Prostate gland (tissue), 2 donors: ENCODE results near the gene FAM240B. TPM values are rescaled to one million over a fixed set of nuclear protein-coding genes. Genes with fewer than 3 reads are reported as not detected.

Source experiments
- DNase-seq: peaks from one replicate; pipeline ENCODE4 v3.0.0-alpha.2; 2019; ENCODE audit warnings: low spot score
- H3K27ac ChIP-seq, 2 donors: fragments of 200-600 bp; sonication (generic); 2 replicates each; pipeline ENCODE4 v1.5.1; 2017 to 2019
- H3K27me3 ChIP-seq: fragments of 200-600 bp; sonication (generic); replicated peaks from 2 replicates; pipeline ENCODE4 v1.5.1; 2019; ENCODE audit not compliant: insufficient read depth
- H3K36me3 ChIP-seq, 2 donors: fragments of 200-600 bp; sonication (generic); 1 replicate in 1 of 2; 2 replicates in 1 of 2; pipeline versions ENCODE4 v1.5.1 to v1.8.1; 2017 to 2019
- H3K4me1 ChIP-seq: fragments of 200-600 bp; sonication (generic); replicated peaks from 2 replicates; pipeline ENCODE4 v1.5.1; 2019
- H3K4me3 ChIP-seq, 2 donors: fragments of 200-600 bp; sonication (generic); 2 replicates each; pipeline ENCODE4 v1.5.1; 2017 to 2019
- H3K9me3 ChIP-seq: fragments of 200-600 bp; sonication (generic); 2 replicates; pipeline ENCODE4 v1.5.1; 2017
- CTCF ChIP-seq, 4 experiments: fragments of 200-600 bp in 2 of 4; fragments of 450-650 bp in 2 of 4; sonication (generic) in 2 of 4; IDR thresholded peaks; 1 replicate in 3 of 4; 2 replicates in 1 of 4; pipeline ENCODE4 v1.5.1; 2016 to 2019; ENCODE audit warnings: antibody characterized with exemption in 4 of 4, mild to moderate bottlenecking in 2 of 4, moderate library complexity in 2 of 4
- POLR2A ChIP-seq: fragments of 450-650 bp; IDR thresholded peaks from one replicate; pipeline ENCODE4 v1.6.1; 2016; ENCODE audit warnings: antibody characterized with exemption, mild to moderate bottlenecking
- POLR2AphosphoS5 ChIP-seq: sonication (generic); formaldehyde crosslinking; IDR thresholded peaks from one replicate; pipeline ENCODE4 v1.6.1; 2017; ENCODE audit warnings: antibody characterized with exemption
- WGBS: methylation state at CpG from one replicate; pipeline ENCODE4 v1.1.5; 2018; 5-methylcytosine and 5-hydroxymethylcytosine counted together
- intact Hi-C: fragments of 100-400 bp; cut with DNase I; formaldehyde crosslinking; loops from one replicate; pipeline ENCODE4 v1.14.2; 2022
- total RNA-seq, 2 donors: library from RNA; depleted of rRNA; stranded (reverse); fragments of >200 nt; gene quantifications; one replicate each; pipeline ENCODE4 v1.1.0, GENCODE V29; 2016

Gene FAM240B
- 1 to 10 TPM in 1 of 2 donors, not detected in 1; 2.0 TPM for total RNA-seq

DNA sequence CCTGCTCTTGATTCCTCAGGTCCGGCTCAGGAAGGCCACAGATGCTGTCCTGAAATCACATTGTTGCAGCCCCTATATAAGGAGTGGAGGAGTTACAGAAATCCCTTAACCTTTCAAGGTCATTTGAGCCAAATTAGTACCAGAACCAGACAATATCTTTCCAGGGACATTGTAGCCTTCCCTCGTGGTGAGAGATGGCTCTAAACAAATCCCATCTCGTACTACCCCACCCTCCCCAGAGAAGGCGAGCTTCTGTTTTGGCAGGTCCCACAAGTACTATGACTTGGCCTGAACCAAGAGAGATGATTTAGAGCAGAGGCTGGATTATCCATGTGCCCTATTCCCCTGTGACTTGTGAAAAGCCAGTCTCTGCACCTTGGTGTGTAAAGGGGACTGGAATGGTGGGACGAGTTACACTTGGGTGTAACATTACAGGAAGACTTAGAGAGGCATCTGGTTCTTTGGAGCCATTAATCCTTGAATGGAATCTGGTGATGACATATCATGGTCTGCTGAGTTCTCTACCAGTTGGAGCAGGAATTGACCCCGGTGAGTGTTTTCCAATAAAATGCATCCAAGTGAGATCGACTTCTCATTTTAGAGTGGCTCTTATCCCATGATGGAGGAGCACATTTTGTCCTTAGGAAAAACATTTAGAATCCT is at the start of gene FAM240B:
Gene FAM240B (minus strand): TSS at position 51 of the 663 bp plus-strand sequence. CDS start 16,134 bp downstream, outside the sequence.
- H3K4me1 ChIP-seq: no peaks in the 10 kb centered on the region
- no peaks in the 10 kb centered on the region for H3K36me3 ChIP-seq
- intact Hi-C loops: no loop called here
- H3K4me3 ChIP-seq: no peak within 1 kb of the TSS
- DNase-seq: no peak
- H3K27me3 ChIP-seq: no peaks in the 10 kb centered on the region
- WGBS: 63% methylated on average over 7 of the region's 7 CpGs
- TF ChIP-seq POLR2AphosphoS5 (no peak), POLR2A (no peak), CTCF (IDR thresholded peaks at IDR 0.05) (no peak)
- no peaks in the 10 kb centered on the region for H3K9me3 ChIP-seq
- no peak within 1 kb of the TSS for H3K27ac ChIP-seq

DNA sequence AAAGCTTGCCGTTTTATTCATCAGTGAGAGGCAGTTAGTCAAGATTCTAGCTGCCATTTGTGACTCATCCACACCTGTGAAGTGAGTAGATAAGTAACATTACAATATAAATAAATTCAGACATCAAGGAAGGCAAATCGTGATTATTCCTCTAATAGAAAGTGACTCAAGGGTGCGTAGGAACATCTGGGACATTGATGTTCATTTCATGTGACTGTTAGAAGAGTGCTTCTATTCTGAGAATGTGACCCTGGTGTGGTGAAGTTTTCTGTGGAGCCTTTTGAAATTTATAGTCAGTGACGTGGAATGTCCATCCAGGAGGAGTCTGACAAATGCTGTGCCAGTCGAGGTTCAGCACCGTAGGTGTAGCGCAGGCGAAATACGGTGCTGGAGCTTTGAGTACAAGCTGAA is 48.4 kb upstream of the FAM240B start:
- Histone ChIP-seq H3K36me3 (no peaks in the 10 kb centered on the region), H3K4me1 (no peaks in the 10 kb centered on the region), H3K27me3 (no peaks in the 10 kb centered on the region), H3K4me3 (no peak overlapping the region), H3K9me3 (no peaks in the 10 kb centered on the region), H3K27ac (no peak overlapping the region)
- intact Hi-C loops: no loop called here
- DNase-seq: no peak
- TF ChIP-seq POLR2A: no peak
- no peak for TF ChIP-seq POLR2AphosphoS5
- TF ChIP-seq CTCF (IDR thresholded peaks at IDR 0.05): no peak
- WGBS: 88% methylated on average over 9 of the region's 9 CpGs

- 88% methylated on average over 4 of the region's 4 CpGs for WGBS
- Histone ChIP-seq H3K27me3 (no peaks in the 10 kb centered on the region), H3K9me3 (no peaks in the 10 kb centered on the region), H3K36me3 (no peaks in the 10 kb centered on the region), H3K4me1 (no peaks in the 10 kb centered on the region), H3K27ac (no peak overlapping the region), H3K4me3 (no peak overlapping the region)
- DNase-seq: no peak
- TF ChIP-seq POLR2A: no peak
- TF ChIP-seq CTCF (IDR thresholded peaks at IDR 0.05): no peak
- TF ChIP-seq POLR2AphosphoS5: no peak
- intact Hi-C loops: no loop called here
Observed at GRCh38 chr9:38765101-38765500, 45.2 kb upstream of the FAM240B start.

DNA sequence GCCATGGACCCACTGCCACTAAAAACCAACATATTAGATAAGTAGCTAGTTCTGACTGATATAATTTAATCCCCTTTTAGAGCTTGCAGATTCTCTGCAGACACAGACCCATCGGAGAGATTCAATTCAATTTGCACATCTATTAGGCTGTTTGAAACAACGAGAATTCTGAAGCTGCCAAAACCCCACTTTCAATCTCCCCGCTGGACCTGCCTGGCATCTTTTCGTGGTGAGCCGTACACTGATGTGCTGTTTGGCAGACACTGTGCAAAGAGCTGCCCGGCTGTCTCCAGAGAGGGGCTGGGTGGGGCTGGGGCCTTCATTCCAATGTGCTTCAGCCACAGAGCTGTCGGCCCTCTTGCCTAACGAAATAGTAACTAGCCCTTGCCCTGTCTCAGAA is 42.1 kb upstream of the FAM240B start:
- Histone ChIP-seq H3K27me3 (no peaks in the 10 kb centered on the region), H3K36me3 (no peaks in the 10 kb centered on the region), H3K27ac (no peak overlapping the region), H3K4me3 (no peak overlapping the region), H3K9me3 (no peaks in the 10 kb centered on the region), H3K4me1 (no peaks in the 10 kb centered on the region)
- intact Hi-C loops: no loop called here
- TF ChIP-seq POLR2AphosphoS5 (no peak), POLR2A (no peak), CTCF (IDR thresholded peaks at IDR 0.05) (no peak)
- 36% methylated on average over 8 of the region's 8 CpGs for WGBS
- DNase-seq: no peak

- WGBS: 38% methylated on average over 3 of the region's 3 CpGs
- Histone ChIP-seq H3K36me3 (no peaks in the 10 kb centered on the region), H3K4me1 (no peaks in the 10 kb centered on the region), H3K9me3 (no peaks in the 10 kb centered on the region), H3K27me3 (no peaks in the 10 kb centered on the region), H3K27ac (no peak overlapping the region), H3K4me3 (no peak overlapping the region)
- TF ChIP-seq POLR2AphosphoS5 (no peak), CTCF (IDR thresholded peaks at IDR 0.05) (no peak), POLR2A (no peak)
- DNase-seq: no peak
- intact Hi-C loops: no loop called here
Observed at GRCh38 chr9:38761339-38761738, 41.4 kb upstream of the FAM240B start.
